ENCODE data around the gene SLC17A2.

The SLC17A2 gene

DNA sequence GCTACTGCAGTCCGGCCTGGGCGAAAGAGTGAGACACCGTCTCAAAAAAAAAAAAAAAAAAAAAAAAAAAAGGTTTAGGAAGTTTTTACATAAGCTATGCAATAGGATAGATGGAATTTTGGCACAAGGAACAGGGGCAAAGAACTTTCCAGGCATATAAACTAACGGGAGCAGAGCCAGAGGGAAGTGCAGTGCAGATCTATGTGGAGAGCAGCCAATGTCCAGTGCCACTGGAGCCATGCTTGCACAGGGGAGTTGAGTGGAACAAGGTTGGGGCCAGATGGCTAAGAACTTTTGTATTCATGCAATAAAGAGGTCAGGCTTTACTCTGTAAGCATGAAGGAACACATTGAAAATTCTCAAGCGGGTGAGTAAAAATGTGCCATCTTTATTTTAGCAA lies 10.8 kb downstream of the SLC17A2 start:
- no peak for DNase-seq (ENCODE audit: low read depth)

DNA sequence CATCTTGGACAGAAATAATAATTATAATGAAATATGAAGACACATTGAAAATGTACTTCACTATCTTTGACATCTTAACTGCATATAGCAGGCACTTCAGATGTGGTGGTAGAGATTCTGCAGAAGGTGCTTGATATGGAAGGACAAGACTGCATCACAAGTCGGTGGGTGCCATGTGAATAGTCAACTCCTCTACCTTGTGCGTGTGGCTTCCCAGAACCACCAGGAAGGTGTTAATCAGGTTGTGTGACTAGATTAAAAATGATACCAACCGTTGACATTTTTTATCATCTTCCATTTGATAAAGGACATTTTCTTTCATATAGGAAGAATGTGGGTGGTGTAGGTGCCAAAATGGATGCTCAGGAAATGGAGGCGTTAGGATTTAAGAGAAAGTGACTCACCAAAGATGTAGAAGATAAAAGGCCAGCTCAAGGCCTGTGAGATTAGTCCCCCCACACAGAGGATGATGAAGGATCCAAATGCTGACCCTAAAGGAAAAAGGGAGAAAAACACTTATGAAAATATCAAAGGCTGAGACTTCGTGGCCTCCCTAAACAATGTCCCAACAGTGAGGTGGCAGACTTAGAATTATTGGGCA lies 12.3 kb downstream of the SLC17A2 start:
- no peak for DNase-seq (ENCODE audit: low read depth)

DNA sequence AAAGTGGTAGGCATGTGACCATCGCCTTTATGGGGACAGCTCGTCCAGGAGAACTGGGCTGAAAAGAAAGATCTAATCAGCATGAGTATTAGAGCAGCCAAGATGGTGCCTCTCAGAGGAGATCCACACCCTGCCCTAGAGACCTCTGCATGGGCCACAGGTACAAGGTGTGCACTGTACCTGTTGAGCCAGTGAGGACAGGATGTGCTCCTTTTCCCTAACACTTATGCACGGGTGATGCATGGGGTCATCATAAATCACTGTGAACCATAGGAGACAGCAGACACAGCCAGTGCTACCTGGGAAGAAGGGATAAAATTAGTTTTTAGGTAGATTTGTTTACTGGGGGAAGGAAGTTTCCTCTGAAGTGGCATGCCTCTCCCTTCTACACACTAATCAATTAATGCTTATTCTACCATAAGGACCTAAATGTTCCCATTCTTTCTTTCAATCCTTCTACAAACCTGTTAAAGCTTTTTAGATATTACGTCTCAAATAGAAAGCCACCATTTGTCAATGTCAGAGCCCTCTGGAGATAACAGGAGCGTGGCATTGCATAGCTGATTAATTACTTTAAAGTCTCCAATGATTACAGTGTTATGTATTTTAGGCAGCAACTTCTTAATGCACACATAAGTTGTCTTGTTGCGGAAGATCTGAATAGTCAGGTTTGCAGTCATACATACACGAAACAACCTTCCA lies 13.6 kb downstream of the SLC17A2 start:
- DNase-seq (ENCODE audit: low read depth), result no peak

DNA sequence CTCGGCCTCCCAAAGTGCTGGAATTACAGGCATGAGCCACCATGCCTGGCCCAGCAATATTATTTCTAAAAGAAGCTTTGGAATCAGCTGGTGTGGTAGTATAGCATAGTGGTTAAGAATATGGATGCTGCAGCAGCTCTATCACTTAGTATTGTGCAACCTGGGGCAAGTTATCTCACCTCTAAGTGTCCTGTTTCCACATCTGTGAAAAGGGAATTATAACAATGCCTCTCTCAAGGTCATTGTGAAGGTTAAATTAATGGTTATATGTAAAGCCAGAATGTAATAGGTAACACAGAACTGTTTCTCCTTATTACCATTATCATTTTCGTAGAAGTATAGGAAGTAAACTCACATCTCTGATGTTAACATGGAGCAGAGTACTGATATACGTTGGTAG lies 14.2 kb downstream of the SLC17A2 start:
- DNase-seq (ENCODE audit: low read depth), result no peak

DNA sequence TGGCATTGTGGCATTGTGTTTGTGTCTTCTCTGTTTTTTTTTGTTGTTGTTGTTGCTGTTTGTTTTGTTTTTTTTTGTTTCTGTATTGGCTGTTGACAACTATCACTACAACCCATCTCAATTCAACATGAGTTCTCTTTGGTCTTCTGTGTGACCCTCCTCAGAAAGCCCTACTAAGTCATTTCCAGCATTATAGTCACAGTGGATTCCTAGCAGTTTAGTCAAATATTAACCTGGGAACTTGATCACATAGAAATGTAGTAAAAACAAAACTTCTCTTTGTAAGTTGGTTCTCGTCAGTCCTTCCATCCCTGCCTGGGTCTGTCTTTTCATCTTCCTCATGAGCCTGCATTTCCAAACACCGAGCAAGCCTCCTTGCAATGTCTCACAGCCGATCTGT lies 16.8 kb downstream of the SLC17A2 start:
- DNase-seq (ENCODE audit: low read depth), result no peak

DNA sequence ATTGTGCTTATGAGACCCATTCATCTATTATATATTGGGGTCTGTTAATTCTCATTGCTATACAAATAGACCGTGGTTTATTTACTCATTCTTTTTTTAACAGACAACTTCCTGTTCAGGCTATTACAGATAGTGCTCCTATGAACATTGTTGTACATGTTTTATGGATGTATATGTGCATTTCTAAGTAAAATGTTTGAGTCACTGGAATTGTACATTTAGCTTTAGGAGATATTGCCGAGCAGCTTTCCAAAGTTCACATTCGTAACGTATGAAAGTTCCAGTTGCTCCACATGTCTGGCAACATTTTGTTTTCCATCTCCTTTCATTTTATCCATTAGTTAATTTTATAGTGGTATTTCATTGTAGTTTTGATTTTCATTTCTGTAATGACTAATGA lies 19.1 kb downstream of the SLC17A2 start:
- DNase-seq (ENCODE audit: low read depth), result no peak

DNA sequence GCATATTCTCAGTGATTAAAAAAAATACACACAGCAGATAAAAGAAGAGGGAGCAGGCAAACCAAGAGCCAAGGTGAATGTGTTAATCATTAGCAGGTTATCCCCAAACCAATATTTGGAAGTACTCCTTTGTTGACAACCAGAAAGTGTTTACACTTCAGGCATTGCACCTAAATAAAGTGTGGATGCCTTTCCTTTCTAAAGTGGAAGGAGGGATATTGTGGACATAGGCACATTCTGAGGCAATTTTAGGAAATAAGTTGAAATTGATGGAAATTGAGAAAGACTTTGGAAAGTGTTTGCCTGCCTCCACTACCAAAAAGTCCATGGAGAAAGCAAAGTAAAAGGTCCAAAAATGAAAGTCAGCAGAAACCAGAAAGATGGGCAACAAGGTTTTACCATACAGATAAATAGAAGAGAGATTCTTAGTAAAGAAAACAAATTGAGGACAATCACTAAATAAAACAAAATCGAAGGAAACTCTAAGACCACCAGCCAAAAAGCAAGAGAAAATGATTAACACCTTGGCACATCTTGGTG lies 22.9 kb downstream of the SLC17A2 start:
- DNase-seq (ENCODE audit: low read depth), result no peak

DNA sequence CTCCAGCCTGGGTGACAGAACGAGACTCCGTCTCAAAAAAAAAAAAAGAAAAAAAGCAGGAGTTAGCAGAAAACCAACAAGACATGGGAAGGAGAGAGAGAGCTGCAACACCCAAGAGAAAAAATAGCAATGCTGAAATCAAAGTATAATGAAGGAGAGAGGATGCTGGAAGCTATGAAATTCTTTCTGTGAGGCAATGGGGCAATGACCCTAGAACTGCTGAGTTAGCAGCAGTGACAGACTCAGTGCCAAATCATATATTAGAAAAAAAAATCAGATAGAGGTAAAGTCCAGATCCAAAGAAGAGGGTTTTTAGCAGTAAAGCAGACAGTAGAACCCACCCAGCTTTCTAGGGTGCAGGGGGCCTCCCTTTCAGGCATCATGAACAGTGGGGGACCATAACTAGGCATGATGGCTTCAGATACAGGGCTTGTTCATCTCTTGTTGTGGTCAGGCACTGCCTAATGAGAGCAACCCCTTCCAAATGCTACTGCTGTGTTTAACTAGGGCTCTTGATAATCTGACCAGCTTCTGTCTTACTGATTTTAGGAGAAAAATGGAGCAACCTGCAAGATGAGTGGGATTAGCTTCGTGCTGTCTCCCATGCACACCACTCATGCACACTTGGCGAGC lies 26.9 kb downstream of the SLC17A2 start:
- DNase-seq (ENCODE audit: low read depth), result no peak

DNA sequence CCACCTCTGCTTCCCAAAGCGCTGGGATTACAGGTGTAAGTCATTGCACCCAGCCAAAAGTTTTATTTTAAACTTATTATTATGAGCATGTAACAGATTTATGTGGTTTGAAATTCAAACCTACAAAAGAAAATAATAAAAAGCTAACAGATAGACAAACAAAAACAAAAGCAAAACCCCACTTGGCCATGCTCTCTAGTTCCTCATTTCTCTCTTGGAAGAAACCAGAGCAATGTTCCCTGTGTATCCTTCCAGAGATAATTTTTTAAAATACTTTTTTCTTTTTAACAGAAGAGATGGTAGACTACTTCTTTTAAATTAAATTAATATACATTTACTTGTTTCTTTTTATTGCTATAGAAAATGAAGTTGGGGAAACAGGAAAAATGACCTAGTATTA lies 28.4 kb downstream of the SLC17A2 start:
- DNase-seq (ENCODE audit: low read depth), result no peak

DNA sequence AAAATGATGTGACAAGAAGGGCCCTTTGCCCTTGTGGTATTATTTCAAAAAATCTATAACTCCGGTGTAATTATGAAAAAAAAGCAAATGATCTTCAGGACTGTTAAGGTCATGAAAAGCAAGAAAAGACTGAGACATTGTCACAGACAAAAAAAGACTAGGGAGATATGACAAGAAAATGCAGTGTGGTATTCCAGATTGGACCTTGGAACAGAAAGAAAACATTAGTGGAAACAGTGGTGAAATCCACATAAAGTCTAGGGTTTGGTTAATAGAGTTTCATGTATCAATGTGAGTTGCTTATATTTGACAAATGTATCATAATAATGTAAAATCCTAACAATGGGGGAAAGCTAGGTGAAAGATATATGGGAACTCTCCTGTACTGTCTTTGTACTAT lies 29.6 kb downstream of the SLC17A2 start:
- no peak for DNase-seq (ENCODE audit: low read depth)

DNA sequence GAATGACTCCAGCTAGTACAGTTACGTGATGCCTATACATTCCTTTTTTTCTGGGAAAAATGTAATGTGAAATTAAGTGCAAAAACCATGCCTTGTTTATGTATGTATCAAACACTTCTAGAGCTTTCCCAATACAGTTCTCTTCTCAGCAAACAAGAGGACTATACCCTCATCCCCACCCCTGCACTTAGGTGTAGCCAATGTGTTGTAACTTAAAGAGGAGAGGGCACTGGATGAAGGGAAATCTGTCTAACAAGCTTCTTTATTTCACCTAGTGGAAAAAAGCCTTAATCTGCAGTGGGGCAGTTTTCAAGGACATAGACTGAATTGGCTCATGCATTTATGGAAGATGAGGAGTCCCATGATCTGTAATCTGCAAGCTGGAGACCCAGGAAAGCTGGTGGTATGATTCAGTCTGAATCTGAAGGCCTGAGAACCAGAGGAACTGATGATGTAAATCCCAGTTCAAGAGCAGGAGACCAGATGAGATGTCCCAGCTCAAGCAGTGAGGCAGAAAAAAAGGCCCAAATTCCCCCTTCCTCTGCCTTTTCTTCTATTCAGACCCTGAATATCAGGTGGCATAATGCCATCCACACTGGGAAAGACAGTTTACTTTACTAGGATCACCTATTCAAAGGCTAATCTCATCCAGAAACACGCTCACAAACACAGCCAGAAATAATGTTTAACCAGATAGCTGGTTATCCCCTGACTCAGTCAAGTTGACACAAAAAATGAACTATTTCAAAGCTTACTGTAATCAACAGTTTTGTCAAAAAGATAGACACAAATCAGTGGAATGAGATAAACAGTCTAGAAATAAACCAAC lies 30.7 kb downstream of the SLC17A2 start:
- DNase-seq (ENCODE audit: low read depth), result no peak

DNA sequence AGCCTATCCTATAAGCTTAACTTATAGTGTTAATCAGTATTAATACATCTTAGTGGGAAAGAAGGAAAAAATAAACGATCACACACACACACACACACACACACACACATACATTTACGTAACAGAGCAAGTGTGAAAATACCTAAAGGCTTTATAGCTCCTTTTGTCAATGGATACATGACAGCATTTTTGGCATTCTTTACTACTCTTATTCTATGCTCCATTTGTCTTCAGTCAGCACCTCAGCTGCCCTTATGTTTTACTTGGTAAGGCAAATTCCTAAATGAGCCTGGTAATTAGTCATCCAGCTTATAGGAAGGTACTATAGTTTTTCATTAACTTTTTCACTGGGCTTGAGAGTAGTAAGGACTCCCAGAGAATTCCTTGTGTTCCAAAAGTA lies 31.4 kb downstream of the SLC17A2 start:
- DNase-seq (ENCODE audit: low read depth), result no peak

DNA sequence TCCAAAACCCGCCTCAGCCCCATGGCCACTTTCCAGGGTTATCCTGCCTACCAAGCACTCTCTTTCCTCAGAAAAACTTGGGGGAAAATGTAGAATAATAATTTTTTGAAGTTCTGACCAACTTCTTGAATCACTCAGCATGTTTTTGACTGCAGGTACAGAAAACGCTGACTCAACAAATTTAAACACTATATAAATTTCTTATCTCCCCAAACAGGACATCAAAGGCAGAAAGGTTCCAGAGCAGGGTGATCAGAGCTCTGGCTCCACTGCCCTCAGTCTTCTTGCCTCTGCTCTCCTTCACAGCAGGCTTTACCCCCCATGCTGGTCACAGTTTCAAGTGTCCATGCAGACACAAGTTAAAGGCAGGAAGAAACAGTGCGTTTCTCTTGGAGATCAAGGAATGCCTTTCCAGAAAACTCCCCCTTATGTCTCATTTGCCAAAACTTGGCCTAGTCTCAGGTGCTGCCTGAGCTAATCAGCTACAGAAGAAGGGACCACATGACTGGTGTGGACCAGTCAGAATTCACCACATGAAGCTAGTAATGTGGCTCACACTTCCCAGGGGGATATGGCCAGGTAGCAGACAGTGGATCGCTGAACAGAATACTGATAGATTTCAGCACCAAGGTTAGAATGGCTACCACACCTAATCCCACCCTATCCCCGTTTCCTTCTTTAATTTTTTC lies 32.1 kb downstream of the SLC17A2 start:
- no peak for DNase-seq (ENCODE audit: low read depth)

DNA sequence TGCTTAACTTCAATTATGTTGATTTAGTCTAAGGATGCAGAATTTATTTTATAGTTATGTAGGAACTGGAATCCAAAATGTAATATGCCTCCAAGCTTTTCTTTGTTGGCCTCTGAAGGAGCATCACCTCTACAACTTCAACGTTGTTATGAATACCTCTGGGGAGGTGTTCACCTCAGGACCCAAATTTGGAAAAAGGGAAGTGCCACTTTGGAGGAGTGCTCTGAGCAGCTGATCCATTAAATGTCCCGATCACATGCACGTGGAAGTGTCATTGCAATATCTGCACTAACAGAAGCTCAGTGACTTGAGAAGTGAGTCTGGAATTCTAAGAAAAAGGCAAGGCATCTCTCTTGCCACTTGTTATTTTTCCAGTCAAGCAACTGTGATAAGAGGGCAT lies 34.2 kb downstream of the SLC17A2 start:
- no peak for DNase-seq (ENCODE audit: low read depth)

DNA sequence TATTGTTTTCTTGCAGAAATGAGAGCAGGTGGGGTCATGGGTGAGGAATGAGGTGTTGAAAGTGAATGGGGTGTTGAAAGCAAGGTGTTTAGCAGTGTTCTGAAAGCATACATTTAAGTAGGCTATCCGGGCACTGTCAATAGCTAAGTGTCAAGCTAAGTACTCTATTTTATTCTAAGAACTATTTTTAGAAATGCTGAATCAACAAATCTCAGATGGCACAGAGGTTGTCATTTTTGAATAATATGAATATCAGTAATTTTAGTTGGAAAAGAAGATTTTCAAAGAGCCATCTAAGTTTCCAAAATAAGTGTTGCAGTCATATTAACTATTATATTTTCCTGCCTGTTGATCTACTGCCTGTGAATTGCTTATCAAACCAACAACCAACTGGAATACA lies 34.7 kb downstream of the SLC17A2 start:
- no peak for DNase-seq (ENCODE audit: low read depth)

DNA sequence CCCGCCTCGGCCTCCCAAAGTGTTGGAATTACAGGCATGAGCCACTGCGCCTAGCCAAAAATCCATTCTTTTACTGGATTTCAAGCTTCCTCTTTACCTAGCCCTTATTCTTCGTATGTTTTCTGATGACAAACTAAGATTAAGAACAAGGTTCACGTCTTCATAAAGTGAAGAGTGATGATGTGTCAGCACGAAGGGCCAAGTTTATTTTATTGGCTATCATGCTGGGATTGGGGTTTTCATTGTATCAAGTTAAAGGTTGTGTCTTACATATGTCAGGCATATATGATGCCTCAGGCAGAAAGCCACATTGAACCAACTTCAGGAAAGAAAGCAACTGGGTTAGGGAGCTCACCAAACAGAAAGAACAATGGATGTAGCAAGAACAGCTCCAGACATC lies 36.7 kb downstream of the SLC17A2 start:
- DNase-seq (ENCODE audit: low read depth), result no peak

DNA sequence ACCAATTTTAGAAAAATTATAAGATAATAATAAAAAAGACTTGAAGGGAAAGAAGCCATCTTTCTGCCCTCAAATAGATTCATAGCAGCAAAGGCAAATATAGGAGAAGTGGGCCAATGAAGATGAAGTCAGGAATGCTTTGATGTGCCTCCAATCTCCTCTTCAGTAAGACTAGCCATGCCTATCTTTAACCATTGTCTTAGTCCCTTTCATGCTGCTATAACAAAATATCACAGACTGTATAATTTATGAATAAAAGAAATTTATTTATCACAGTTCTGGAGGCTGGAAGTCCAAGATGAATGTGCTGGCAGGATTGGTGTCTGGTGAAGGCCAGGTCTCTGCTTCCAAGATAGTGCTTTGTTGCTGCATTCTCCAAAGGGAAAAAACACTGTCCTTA lies 37.6 kb downstream of the SLC17A2 start:
- no peak for DNase-seq (ENCODE audit: low read depth)

DNA sequence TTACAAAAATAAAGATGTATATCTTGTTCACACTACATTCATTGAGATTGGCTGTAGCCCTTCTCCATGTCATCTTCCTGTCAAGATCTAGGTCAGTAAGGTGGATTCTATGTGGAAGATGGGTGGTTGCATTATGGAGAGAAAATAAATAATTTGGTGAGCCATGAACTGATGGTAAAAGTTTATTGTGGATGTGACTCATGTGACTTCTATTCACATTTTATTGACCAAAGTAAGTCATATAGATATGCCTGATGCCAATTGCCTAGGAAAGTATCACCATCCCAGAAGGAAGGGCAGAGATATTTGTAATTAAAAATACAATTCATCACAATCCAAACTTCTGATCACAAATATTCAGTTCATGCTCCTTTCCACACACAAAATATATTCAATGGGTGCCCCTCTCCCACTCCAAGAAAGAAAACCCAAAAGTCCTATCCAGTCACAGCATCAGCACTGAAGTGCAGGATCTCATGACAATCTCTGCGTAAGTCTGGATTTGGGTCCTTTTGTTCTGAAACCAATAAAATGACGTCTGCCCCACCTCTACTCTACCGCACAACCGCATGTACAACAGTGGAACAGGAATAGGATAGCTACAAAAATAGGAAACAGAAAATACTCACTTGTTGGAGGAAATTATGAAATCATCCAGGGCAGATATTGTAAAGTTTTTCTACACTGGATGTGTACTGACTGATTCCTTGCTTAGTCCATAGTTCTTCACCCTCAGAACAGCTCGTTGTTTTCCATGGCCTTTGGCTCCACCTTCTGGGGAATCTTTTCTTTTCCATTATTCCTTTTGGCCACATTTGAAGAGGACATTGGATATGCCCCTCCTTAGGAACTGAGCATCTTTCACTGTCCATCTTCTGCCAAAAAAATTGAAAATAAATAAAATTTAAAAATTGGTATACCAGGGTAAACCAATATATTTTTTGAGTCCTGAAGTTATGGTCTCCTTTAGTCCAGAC lies 40.3 kb downstream of the SLC17A2 start:
- DNase-seq (ENCODE audit: low read depth), result peak; percentile 12

DNA sequence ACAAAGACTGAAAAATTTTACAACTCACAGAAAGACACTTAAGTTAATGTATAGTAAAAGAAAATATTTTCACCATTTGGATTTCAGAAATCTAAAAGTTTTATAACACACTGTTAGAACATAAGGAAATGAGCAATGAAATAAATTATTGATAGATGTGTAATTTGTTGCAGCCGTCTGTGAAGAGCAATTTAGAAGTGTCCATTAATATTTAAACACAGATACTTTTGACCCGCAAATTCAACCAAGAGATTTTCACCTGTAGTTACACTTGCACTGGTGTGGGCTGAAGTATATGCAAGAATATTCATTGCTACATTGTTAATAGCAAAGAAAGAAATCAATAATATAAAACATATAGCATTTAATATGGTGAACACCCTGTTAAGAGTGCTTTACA lies 41.9 kb downstream of the SLC17A2 start:
- DNase-seq (ENCODE audit: low read depth), result no peak

DNA sequence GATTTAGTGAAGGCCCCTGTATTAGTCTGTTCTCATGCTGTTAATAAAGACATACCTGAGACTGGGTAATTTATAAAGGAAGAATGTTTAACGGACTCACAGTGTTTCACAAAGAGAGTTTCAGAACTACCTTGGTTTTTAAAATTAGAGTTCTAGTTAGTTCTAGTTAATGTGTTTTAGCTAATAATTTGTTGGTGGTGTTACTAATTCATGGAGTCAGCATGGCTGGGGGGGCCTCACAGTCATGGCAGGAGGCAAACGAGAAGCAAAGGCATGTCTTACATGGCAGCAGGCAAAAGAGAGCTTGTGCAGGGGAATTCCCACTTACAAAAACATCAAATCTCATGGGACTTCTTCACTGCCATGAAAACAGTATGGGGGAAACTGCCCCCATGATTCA lies 44.4 kb downstream of the SLC17A2 start:
- no peak for DNase-seq (ENCODE audit: low read depth)

DNA sequence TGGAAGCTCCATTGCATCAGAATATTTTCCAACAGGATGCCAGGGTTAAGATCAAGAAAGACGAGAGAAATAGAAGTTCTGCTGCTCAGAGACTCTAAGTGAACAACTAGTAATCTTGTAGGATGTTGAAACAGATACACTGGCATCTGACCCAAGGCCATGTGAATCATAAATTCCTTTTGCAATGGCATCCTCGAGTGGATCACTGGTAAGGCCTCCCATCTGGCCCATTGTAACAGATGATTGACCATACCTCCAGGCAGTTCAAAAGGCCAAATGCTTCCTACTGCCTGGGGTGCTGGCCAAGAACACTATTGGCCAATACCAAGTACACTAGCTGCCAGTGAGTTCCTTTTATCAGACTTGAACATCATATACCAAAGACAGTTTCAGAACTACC lies 46.5 kb downstream of the SLC17A2 start:
- DNase-seq (ENCODE audit: low read depth), result peak; percentile 58
